Measurements from ENCODE around the gene TBL3.
A peak's percentile ranks its signal among the peaks of the same experiment; 100 is the strongest.

The TBL3 gene

GRCh38 chr16:2004795-2005517 lies 33.1 kb downstream of the TBL3 start:
- TF ChIP-seq MAX (IDR thresholded peaks at IDR 0.05; ENCODE audit: low read depth, low read length) (no peak), POLR2A (IDR thresholded peaks at IDR 0.05; ENCODE audit: extremely low read depth, insufficient read length) (no peak), MYC (IDR thresholded peaks at IDR 0.05; ENCODE audit: low read depth, low read length) (no peak)
- TF ChIP-seq, protein P1, sequence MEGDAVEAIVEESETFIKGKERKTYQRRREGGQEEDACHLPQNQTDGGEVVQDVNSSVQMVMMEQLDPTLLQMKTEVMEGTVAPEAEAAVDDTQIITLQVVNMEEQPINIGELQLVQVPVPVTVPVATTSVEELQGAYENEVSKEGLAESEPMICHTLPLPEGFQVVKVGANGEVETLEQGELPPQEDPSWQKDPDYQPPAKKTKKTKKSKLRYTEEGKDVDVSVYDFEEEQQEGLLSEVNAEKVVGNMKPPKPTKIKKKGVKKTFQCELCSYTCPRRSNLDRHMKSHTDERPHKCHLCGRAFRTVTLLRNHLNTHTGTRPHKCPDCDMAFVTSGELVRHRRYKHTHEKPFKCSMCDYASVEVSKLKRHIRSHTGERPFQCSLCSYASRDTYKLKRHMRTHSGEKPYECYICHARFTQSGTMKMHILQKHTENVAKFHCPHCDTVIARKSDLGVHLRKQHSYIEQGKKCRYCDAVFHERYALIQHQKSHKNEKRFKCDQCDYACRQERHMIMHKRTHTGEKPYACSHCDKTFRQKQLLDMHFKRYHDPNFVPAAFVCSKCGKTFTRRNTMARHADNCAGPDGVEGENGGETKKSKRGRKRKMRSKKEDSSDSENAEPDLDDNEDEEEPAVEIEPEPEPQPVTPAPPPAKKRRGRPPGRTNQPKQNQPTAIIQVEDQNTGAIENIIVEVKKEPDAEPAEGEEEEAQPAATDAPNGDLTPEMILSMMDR (IDR thresholded peaks at IDR 0.05; ENCODE audit: low read depth, low read length): no peak
- DNase-seq (ENCODE audit: low read depth): no peak
- H3K4me3 ChIP-seq (ENCODE audit: low read depth, low read length): no peak overlapping the region

- DNase-seq (ENCODE audit: low read depth): no peak
These were observed 33.8 kb downstream of the TBL3 start for GRCh38 chr16:2005646-2006045.

GRCh38 chr16:2006317-2006716 lies 34.5 kb downstream of the TBL3 start:
- TF ChIP-seq POLR2A (IDR thresholded peaks at IDR 0.05; ENCODE audit: extremely low read depth, insufficient read length) (no peak), MAX (IDR thresholded peaks at IDR 0.05; ENCODE audit: low read depth, low read length) (no peak), MYC (IDR thresholded peaks at IDR 0.05; ENCODE audit: low read depth, low read length) (no peak)
- TF ChIP-seq, protein P1 (IDR thresholded peaks at IDR 0.05; ENCODE audit: low read depth, low read length): no peak
- no peak for DNase-seq (ENCODE audit: low read depth)
- no peak overlapping the region for H3K4me3 ChIP-seq (ENCODE audit: low read depth, low read length)

More at GRCh38 chr16:2005646-2006045, 33.8 kb downstream of the TBL3 start:
- TF ChIP-seq POLR2A (IDR thresholded peaks at IDR 0.05; ENCODE audit: extremely low read depth, insufficient read length) (no peak), MYC (IDR thresholded peaks at IDR 0.05; ENCODE audit: low read depth, low read length) (no peak), MAX (IDR thresholded peaks at IDR 0.05; ENCODE audit: low read depth, low read length) (no peak)
- TF ChIP-seq, protein P1 (IDR thresholded peaks at IDR 0.05; ENCODE audit: low read depth, low read length): no peak
- no peak overlapping the region for H3K4me3 ChIP-seq (ENCODE audit: low read depth, low read length)

DNA sequence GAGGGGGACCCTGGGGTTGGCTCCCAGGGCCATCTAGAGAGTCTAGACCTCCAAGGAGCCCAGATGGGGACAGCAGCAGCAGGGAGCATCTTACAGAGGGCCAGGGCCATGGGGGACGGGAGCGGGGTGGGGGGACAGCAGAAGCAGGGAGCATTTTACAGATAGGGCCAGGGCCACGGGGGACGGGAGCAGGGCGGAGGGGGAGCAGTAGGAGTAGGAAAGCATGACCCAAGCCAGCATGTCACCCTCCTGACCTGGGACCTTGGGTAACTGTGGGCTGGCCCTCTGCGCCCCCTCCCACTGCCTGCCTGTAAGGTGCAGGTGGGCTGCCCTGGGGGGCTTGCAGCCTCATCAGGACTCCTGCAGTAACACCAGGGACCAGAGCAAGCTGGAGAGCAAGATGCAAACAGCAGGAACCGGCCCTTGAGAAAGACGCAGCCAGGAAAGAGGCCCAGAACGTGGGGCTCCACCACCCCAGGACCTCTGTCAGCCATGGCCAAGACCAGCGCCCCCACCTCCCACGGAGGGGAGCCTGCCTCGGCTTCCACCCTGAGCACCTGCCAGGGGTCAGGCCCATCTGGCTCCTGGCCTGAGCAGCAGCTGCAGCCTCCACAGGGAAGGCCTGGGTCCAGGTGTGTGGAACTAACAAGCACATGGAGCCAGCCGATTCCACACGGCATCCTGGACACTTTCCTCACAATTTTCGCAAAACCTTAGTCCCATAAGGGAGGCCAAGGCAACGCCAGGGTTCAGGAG lies 35.4 kb downstream of the TBL3 start:
- TF ChIP-seq MYC (IDR thresholded peaks at IDR 0.05; ENCODE audit: low read depth, low read length) (no peak), MAX (IDR thresholded peaks at IDR 0.05; ENCODE audit: low read depth, low read length) (no peak), POLR2A (IDR thresholded peaks at IDR 0.05; ENCODE audit: extremely low read depth, insufficient read length) (no peak)
- TF ChIP-seq, protein P1 (IDR thresholded peaks at IDR 0.05; ENCODE audit: low read depth, low read length): no peak
- peak overlapping the region; percentile 86 for H3K4me3 ChIP-seq (ENCODE audit: low read depth, low read length)

DNA sequence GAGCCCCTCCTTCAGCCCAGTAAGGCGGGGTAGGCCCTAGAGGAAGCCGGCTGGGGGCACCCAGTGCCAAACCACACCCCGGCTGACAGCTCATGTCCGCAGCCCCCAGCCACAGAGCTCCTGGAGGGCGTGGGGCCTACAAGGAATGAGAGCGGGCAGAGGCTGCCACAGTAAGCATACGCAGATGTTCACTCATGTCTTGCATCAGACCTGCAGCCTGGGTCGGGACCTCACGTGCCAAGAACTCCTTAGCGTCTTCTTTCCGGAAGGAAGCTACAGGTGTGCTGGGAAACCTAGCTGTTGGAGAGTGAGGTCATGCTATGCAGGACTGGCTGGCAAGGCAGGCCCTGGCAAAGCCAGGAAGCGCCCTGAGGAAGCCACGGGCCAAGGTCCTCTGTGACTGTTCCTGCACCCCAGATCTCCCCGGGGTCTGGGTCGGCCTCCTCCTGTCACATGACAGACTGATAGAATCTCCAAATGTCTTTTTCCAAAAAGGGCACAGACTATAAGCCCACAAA lies 36.2 kb downstream of the TBL3 start:
- peak overlapping the region; percentile 86 for H3K4me3 ChIP-seq (ENCODE audit: low read depth, low read length)
- TF ChIP-seq, protein P1 (IDR thresholded peaks at IDR 0.05; ENCODE audit: low read depth, low read length): no peak
- TF ChIP-seq MAX (IDR thresholded peaks at IDR 0.05; ENCODE audit: low read depth, low read length) (peak; percentile 55), MYC (IDR thresholded peaks at IDR 0.05; ENCODE audit: low read depth, low read length) (peak; percentile 7; the same call in 1 of the 2 replicates), POLR2A (IDR thresholded peaks at IDR 0.05; ENCODE audit: extremely low read depth, insufficient read length) (no peak)
- DNase-seq (ENCODE audit: low read depth): peak; percentile 86

More for the DNA sequence above, 35.4 kb downstream of the TBL3 start:
- no peak for DNase-seq (ENCODE audit: low read depth)

Data from NB4 (cell line).